ENCODE results near the gene TAPBP.

TAPBP gene

GRCh38 chr6:33318426-33319073 is 4.7 kb upstream of the TAPBP start:
- no peak for DNase-seq

- peak; percentile 93 for DNase-seq
Measured at GRCh38 chr6:33317669-33318425, 4.0 kb upstream of the TAPBP start, which contains the start of gene ZBTB22. ZBTB22 (minus strand) TSS chr6:33317744; CDS start chr6:33316916, 828 bp downstream.

- no peak for DNase-seq
Measured at GRCh38 chr6:33317419-33317668, 3.5 kb upstream of the TAPBP start.

- no peak for DNase-seq
Measured at GRCh38 chr6:33316603-33317418, 2.9 kb upstream of the TAPBP start.

GRCh38 chr6:33315793-33316602 is 2.1 kb upstream of the TAPBP start:
- no peak for DNase-seq

- no peak for DNase-seq
Measured at GRCh38 chr6:33314943-33315792, 1.3 kb upstream of the TAPBP start.

GRCh38 chr6:33314515-33314942 is 651 bp upstream of the TAPBP start:
- peak; percentile 60 for DNase-seq

GRCh38 chr6:33313105-33313708 is 671 bp downstream of the TAPBP start:
- DNase-seq: peak; percentile 64

GRCh38 chr6:33312361-33313104 is 1.3 kb downstream of the TAPBP start:
- peak; percentile 75 for DNase-seq

- DNase-seq: no peak
Measured at GRCh38 chr6:33306356-33306755, 7.5 kb downstream of the TAPBP start.

GRCh38 chr6:33305052-33305451 is 8.8 kb downstream of the TAPBP start:
- no peak for DNase-seq

GRCh38 chr6:33304216-33304615 is 9.7 kb downstream of the TAPBP start:
- no peak for DNase-seq

GRCh38 chr6:33301877-33302276 is 12.0 kb downstream of the TAPBP start:
- no peak for DNase-seq

- DNase-seq: peak; percentile 91
Measured at GRCh38 chr6:33299237-33299944, 14.5 kb downstream of the TAPBP start.

- DNase-seq: peak; percentile 62
Measured at GRCh38 chr6:33298773-33299236, 15.1 kb downstream of the TAPBP start, which contains the start of gene RGL2. RGL2 (minus strand) TSS chr6:33298942; CDS start chr6:33298610, 332 bp downstream.

- peak; percentile 47 for DNase-seq
Measured at GRCh38 chr6:33297956-33298772, 15.7 kb downstream of the TAPBP start.

GRCh38 chr6:33297406-33297955 is 16.4 kb downstream of the TAPBP start:
- no peak for DNase-seq

GRCh38 chr6:33296797-33297405 is 17.0 kb downstream of the TAPBP start:
- DNase-seq: no peak
